HG03565 (cell line): ENCODE measurements around the gene LYPD8.

ENCODE experiments used
- ATAC-seq: cut with Tn5 transposase; IDR thresholded peaks from one replicate; pipeline ENCODE4 v1.9.1; 2021; ENCODE audit warnings: mild to moderate bottlenecking, moderate library complexity; ENCODE audit not compliant: unreplicated experiment

The LYPD8 gene

GRCh38 chr1:248758352-248758751 is 2.8 kb upstream of the LYPD8 start:
- no peak for ATAC-seq

- no peak for ATAC-seq
These were observed 2.2 kb upstream of the LYPD8 start for GRCh38 chr1:248757784-248758195.

GRCh38 chr1:248756636-248757035 is 1.1 kb upstream of the LYPD8 start:
- no peak for ATAC-seq

- no peak for ATAC-seq
These were observed 592 bp upstream of the LYPD8 start for GRCh38 chr1:248756151-248756550.

GRCh38 chr1:248753708-248754280 is 1.8 kb downstream of the LYPD8 start:
- no peak for ATAC-seq

GRCh38 chr1:248753029-248753594 is 2.4 kb downstream of the LYPD8 start:
- ATAC-seq, result no peak

GRCh38 chr1:248752161-248753028 is 3.2 kb downstream of the LYPD8 start:
- no peak for ATAC-seq

- no peak for ATAC-seq
These were observed 3.9 kb downstream of the LYPD8 start for GRCh38 chr1:248751635-248752034.

- no peak for ATAC-seq
These were observed 4.4 kb downstream of the LYPD8 start for GRCh38 chr1:248751142-248751541.

- ATAC-seq, result no peak
These were observed 5.1 kb downstream of the LYPD8 start for GRCh38 chr1:248750496-248750895.

GRCh38 chr1:248748211-248748610 is 7.3 kb downstream of the LYPD8 start:
- no peak for ATAC-seq

- no peak for ATAC-seq
These were observed 14.7 kb downstream of the LYPD8 start for GRCh38 chr1:248740876-248741275.

GRCh38 chr1:248739572-248740205 is 15.9 kb downstream of the LYPD8 start:
- no peak for ATAC-seq

GRCh38 chr1:248737457-248737856 is 18.1 kb downstream of the LYPD8 start:
- ATAC-seq, result no peak

- no peak for ATAC-seq
These were observed 18.6 kb downstream of the LYPD8 start for GRCh38 chr1:248736977-248737376.

- no peak for ATAC-seq
These were observed 22.0 kb downstream of the LYPD8 start for GRCh38 chr1:248733566-248733965.

GRCh38 chr1:248730507-248731335 is 24.8 kb downstream of the LYPD8 start:
- no peak for ATAC-seq

- no peak for ATAC-seq
These were observed 41.3 kb downstream of the LYPD8 start for GRCh38 chr1:248714248-248714647.

GRCh38 chr1:248710305-248710900 is 45.2 kb downstream of the LYPD8 start:
- ATAC-seq, result no peak

- no peak for ATAC-seq
These were observed 51.0 kb downstream of the LYPD8 start for GRCh38 chr1:248704606-248705005.
